ENCODE results near the gene SLC66A2. TPM values are rescaled to one million over a fixed set of nuclear protein-coding genes. Genes with fewer than 3 reads are reported as not detected.

SLC66A2 gene
- total RNA-seq, 1 experiment from 2014 or later: 37.7 TPM

DNA sequence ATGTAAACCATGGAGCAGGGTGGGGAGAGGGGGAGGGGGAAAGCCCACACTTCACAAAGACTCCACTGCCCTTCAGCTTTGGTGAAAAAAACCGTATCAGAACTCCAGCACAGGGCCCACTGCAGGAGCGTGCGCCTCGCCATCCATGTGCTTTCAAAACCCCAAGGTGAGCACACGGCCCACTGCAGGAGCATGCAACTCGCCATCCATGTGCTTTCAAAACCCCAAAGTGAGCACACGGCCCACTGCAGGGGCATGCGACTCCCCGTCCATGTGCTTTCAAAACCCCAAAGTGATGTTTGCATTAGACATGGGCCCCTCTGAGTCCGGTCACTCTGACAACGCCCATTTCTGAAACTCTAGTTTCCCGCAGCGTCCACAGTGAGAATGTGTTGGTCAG, 29.1 kb upstream of the SLC66A2 start:
- Histone ChIP-seq H3K4me1 (replicated peaks) (no peaks in the 10 kb centered on the region), H3K27me3 (replicated peaks) (no peaks in the 10 kb centered on the region), H3K9me3 (replicated peaks) (no peaks in the 10 kb centered on the region), H3K4me3 (no peak overlapping the region), H3K27ac (no peak overlapping the region), H3K36me3 (peaks cover 51% of the 10 kb centered on the region)
- DNase-seq (ENCODE audit: low read depth in 1 of 2, low spot score in 2 of 2): no peak

- no peak for DNase-seq (ENCODE audit: low read depth in 1 of 2, low spot score in 2 of 2)
Measured at GRCh38 chr18:79979843-79980242, 28.4 kb upstream of the SLC66A2 start.

DNA sequence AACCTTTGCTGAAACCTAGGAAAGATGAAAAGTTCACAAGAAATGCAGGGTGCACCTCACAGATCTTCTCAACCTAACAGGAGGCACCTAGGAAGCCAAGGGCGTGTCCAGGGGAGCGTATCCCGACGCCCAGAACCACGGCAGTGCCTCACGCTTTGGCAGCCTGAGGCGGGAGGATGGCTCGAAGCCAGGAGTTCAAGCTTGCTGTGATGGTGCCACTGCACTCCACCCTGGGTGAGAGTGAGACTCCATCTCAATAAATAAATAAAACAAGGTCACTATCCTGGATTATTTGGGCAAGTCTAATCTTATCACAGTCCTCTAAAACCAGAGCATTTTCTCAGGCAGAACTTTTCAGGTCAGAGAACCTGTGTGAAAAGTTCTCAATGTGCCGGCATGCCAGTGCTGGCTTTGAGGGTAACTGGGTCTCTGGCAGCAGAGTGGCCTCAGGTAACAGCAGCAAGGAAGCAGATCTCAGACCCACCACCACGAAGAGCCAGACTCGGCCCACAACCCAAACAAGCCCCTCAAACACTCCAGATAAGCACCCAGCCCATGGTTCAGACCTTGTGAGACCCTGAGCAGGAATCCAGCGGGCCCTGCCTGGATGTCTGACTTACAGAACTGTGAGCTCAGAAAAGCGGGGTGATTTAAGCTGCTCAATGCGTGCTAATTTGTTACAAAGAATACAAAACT, 24.7 kb upstream of the SLC66A2 start:
- Histone ChIP-seq H3K9me3 (replicated peaks) (no peaks in the 10 kb centered on the region), H3K4me1 (replicated peaks) (no peaks in the 10 kb centered on the region), H3K36me3 (peaks cover 57% of the 10 kb centered on the region), H3K27ac (no peak overlapping the region), H3K27me3 (replicated peaks) (no peaks in the 10 kb centered on the region), H3K4me3 (no peak overlapping the region)
- DNase-seq (ENCODE audit: low read depth in 1 of 2, low spot score in 2 of 2): no peak

More at GRCh38 chr18:79979843-79980242, 28.4 kb upstream of the SLC66A2 start:
- no peaks in the 10 kb centered on the region for H3K9me3 ChIP-seq (replicated peaks)
- H3K27ac ChIP-seq: no peak overlapping the region
- H3K36me3 ChIP-seq: peaks cover 52% of the 10 kb centered on the region
- H3K4me1 ChIP-seq (replicated peaks): no peaks in the 10 kb centered on the region
- H3K27me3 ChIP-seq (replicated peaks): no peaks in the 10 kb centered on the region
- no peak overlapping the region for H3K4me3 ChIP-seq

DNA sequence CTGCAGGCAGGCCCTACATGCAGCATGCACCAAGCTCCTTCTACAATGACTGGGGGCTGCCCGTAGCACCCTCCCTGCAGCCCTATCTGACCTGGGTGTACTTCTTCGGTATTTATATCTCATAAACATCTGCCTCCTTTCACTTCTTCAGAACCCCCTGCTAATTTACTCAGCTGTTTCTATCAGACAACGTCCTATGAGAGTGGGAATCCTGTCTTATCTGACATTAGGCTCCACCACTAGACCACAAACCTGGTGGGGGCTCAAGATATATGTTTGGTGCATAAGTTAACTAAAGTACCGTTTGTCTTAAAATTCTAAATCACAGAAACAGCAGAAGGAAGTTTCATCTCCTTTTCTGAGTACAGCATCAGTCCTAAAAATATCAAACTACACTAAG, 23.6 kb upstream of the SLC66A2 start:
- no peaks in the 10 kb centered on the region for H3K4me1 ChIP-seq (replicated peaks)
- H3K27ac ChIP-seq: no peak overlapping the region
- peaks cover 66% of the 10 kb centered on the region for H3K36me3 ChIP-seq
- no peak overlapping the region for H3K4me3 ChIP-seq
- no peaks in the 10 kb centered on the region for H3K27me3 ChIP-seq (replicated peaks)
- no peak for DNase-seq (ENCODE audit: low read depth in 1 of 2, low spot score in 2 of 2)
- H3K9me3 ChIP-seq (replicated peaks): no peaks in the 10 kb centered on the region

- Histone ChIP-seq H3K36me3 (peaks cover 67% of the 10 kb centered on the region), H3K4me3 (no peak overlapping the region), H3K27ac (no peak overlapping the region), H3K4me1 (replicated peaks) (no peaks in the 10 kb centered on the region), H3K27me3 (replicated peaks) (no peaks in the 10 kb centered on the region), H3K9me3 (replicated peaks) (no peaks in the 10 kb centered on the region)
- no peak for DNase-seq (ENCODE audit: low read depth in 1 of 2, low spot score in 2 of 2)
Measured at GRCh38 chr18:79974025-79974654, 22.7 kb upstream of the SLC66A2 start.

GRCh38 chr18:79973517-79973916, 22.1 kb upstream of the SLC66A2 start:
- no peak overlapping the region for H3K27ac ChIP-seq
- no peak for DNase-seq (ENCODE audit: low read depth in 1 of 2, low spot score in 2 of 2)
- no peaks in the 10 kb centered on the region for H3K9me3 ChIP-seq (replicated peaks)
- peaks cover 65% of the 10 kb centered on the region for H3K36me3 ChIP-seq
- H3K4me3 ChIP-seq: no peak overlapping the region
- no peaks in the 10 kb centered on the region for H3K27me3 ChIP-seq (replicated peaks)
- H3K4me1 ChIP-seq (replicated peaks): peaks cover 4% of the 10 kb centered on the region

DNA sequence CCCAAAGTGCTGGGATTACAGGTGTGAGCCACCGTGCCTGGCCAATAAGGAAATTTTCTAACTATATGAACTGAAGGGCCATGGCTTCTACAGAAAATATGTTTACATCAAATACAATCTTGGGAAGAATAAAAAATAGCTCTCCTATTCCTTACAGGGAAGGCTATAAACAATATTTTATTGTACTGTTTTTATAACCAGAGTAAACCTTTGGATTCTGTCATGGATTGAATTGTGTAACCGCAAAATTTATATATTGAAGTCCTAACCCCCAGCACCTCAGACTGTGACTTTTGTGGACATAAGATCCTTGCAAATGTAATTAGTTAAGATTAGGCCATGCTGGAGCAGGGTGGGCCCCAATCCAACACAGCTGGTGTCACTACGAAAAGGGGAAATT, 21.3 kb upstream of the SLC66A2 start:
- DNase-seq (ENCODE audit: low read depth in 1 of 2, low spot score in 2 of 2): no peak
- H3K27me3 ChIP-seq (replicated peaks): no peaks in the 10 kb centered on the region
- no peak overlapping the region for H3K4me3 ChIP-seq
- peaks cover 7% of the 10 kb centered on the region for H3K4me1 ChIP-seq (replicated peaks)
- H3K36me3 ChIP-seq: peaks cover 72% of the 10 kb centered on the region
- no peaks in the 10 kb centered on the region for H3K9me3 ChIP-seq (replicated peaks)
- H3K27ac ChIP-seq: no peak overlapping the region

DNA sequence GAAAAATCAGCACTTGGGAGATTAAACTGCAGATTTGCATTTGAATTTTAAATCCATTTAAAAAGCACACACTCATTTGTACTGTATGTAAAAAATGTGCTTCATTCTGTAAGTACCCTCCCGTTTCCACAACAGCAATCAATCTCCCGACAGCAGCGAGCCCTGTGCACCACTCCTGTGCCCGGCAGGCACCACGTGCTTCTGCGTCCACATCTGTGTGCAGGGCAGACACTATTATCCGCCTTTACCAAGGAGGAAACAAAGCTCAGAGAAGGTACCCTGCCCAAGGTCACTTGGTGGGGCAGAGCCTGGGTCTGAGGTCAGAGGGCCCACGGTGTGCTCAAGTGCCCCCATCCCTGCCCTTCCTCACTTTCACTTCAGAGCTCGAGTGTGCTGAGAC, 20.5 kb upstream of the SLC66A2 start:
- Histone ChIP-seq H3K4me1 (replicated peaks) (peaks cover 11% of the 10 kb centered on the region), H3K27ac (no peak overlapping the region), H3K36me3 (peaks cover 72% of the 10 kb centered on the region), H3K27me3 (replicated peaks) (no peaks in the 10 kb centered on the region), H3K4me3 (no peak overlapping the region), H3K9me3 (replicated peaks) (no peaks in the 10 kb centered on the region)
- no peak for DNase-seq (ENCODE audit: low read depth in 1 of 2, low spot score in 2 of 2)

DNA sequence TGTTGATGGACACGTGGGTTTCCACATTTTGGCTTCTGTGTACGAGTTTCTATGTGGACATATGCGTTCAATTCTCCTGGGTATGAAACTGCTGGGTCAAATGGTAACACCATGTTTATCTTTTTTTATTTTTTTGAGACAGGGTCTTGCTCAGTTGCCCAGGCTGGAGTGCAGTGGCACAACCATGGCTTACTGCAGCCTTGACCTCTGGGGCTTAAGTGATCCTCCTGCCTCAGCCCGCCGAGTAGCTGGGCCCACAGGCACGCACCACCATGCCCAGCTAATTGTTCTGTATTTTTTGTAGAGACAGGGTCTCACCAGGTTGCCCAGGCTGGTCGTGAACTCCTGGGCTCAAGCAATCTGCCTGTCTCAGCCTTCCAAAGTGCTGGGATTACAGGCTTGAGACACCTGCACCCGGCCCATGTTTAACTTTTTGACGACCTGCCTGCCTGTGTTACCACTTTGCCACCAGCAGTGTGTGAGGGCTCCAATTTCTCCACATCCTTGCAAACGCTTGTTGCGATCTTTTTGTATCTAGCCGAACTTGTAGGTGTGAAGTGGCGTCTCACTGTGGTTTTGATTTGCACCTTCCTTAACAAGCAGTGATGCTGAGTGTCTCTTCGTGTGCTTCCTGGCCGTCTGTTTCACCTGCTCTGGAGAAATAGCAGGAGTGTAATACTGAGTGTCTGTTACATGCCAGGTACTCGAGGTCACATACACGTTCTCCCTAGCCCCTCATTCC, 19.9 kb upstream of the SLC66A2 start:
- H3K36me3 ChIP-seq: peaks cover 69% of the 10 kb centered on the region
- no peak for DNase-seq (ENCODE audit: low read depth in 1 of 2, low spot score in 2 of 2)
- H3K9me3 ChIP-seq (replicated peaks): no peaks in the 10 kb centered on the region
- no peak overlapping the region for H3K4me3 ChIP-seq
- H3K27me3 ChIP-seq (replicated peaks): no peaks in the 10 kb centered on the region
- no peak overlapping the region for H3K27ac ChIP-seq
- H3K4me1 ChIP-seq (replicated peaks): peaks cover 14% of the 10 kb centered on the region

GRCh38 chr18:79970419-79971133, 19.1 kb upstream of the SLC66A2 start:
- peaks cover 61% of the 10 kb centered on the region for H3K36me3 ChIP-seq
- no peak overlapping the region for H3K27ac ChIP-seq
- H3K27me3 ChIP-seq (replicated peaks): no peaks in the 10 kb centered on the region
- DNase-seq (ENCODE audit: low read depth in 1 of 2, low spot score in 2 of 2): no peak
- no peak overlapping the region for H3K4me3 ChIP-seq
- peaks cover 22% of the 10 kb centered on the region for H3K4me1 ChIP-seq (replicated peaks)
- H3K9me3 ChIP-seq (replicated peaks): no peaks in the 10 kb centered on the region

DNA sequence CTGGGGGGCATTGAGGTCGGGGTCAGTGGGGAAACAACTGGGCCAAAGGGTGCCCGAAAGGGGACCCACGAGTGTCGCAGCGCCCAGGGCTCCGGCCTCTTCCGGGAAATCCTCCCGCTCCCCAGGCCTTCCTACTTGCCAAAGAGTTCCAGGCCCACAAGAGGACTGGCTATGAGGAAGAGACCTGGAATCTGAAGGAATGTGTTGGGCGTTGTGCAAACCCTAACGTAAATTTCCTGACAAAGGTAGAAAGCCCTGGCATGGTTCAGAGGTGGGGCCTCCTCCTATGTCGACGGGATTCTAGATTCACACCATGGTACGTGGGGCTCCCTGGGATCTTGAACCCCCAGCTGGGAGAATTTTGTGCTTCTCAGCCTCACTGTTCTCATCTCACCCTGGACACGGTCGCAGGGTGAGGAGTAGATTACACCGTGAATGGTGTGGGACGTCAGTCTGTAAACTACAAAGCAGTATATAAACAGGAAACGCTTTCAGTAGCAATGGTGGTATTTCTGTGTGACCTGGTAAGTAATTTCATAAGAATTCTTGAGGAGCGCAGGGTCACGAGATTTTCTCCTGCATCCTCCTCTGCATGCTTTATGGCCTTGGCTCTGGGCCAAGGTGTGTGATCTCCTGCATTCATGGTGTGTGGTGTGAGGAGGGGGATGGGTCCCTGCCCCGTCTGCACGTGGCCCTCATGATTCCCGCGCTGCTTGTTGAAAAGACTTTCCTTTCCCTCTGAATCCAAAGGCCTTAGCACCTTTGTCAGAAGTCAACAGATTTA, 13.9 kb upstream of the SLC66A2 start:
- no peaks in the 10 kb centered on the region for H3K27me3 ChIP-seq (replicated peaks)
- no peaks in the 10 kb centered on the region for H3K9me3 ChIP-seq (replicated peaks)
- peak overlapping the region; percentile 96 for H3K27ac ChIP-seq
- peaks cover 17% of the 10 kb centered on the region for H3K36me3 ChIP-seq
- DNase-seq (ENCODE audit: low read depth in 1 of 2, low spot score in 2 of 2): peak; percentile 83 to 88
- H3K4me1 ChIP-seq (replicated peaks): peaks cover 57% of the 10 kb centered on the region
- peak overlapping the region; percentile 55 for H3K4me3 ChIP-seq

DNA sequence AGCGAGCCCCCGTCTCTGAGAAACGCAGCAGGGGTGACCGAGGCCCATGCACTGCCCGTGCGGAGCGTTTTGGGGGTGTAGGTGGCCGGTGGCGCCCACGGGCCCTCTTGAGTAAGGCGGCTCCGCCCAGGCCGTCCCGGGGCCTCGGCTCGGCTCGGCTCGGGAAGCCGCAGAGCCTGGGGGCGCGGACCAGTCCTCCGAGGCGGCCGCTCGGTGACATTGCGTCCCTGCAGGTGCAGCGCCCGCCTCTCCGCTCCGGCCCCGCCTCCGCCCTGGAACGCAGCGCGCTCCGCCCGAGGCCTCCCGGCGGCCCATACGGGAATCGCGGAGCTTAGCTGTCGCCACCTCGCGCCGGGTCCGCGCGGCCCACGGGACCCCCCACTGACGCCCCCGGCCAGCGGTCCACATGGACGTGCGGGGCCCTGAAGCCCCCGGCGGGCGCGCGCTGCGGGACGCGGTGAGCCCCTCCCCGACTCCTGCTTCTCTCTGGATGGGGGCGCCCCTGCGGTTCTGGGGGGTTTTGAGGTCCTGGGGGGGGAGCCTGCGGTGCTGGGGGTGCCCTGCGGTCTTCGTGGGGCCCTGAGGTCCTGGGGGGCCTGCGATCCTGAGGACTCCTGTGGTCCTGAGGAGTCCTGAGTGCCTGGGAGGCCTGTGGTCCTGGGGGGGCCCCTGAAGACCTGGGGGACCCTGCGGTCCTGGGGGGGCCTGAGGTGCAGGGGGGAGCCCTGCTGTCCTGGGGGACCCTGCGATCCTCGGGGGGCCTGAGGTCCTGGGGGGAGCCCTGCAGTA, 13.1 kb upstream of the SLC66A2 start, which contains the start of gene HSBP1L1:
Gene HSBP1L1, plus strand, starts transcription at position 314 of the 789 bp plus-strand sequence. Its CDS starts 93 bp downstream, at position 407.
- Histone ChIP-seq H3K27ac (peak within 1 kb of the TSS; percentile 96), H3K27me3 (replicated peaks) (no peaks in the 10 kb centered on the region), H3K36me3 (peaks cover 10% of the 10 kb centered on the region), H3K9me3 (replicated peaks) (no peaks in the 10 kb centered on the region), H3K4me1 (replicated peaks) (peaks cover 64% of the 10 kb centered on the region), H3K4me3 (peak within 1 kb of the TSS; percentile 55)
- DNase-seq (ENCODE audit: low read depth in 1 of 2, low spot score in 2 of 2): no peak
